Activated CD4-positive, alpha-beta T cell treated with anti-CD3 and anti-CD28 coated beads for 36 hours (primary cell): ENCODE results near the gene SERINC1. TPM values are rescaled to one million over a fixed set of nuclear protein-coding genes. Genes with fewer than 3 reads are reported as not detected.
A peak's percentile ranks its signal among the peaks of the same experiment; 100 is the strongest.

ENCODE experiments used
- ATAC-seq: fragments of 200-7000 bp; cut with Tn5 transposase; one replicate; pipeline ENCODE4 v1.10.0; 2021; ENCODE audit warnings: mild to moderate bottlenecking, moderate library complexity
- CTCF ChIA-PET: fragments of 350-600 bp; sonication (Branson Sonifier 250); formaldehyde crosslinking; loops from one replicate; lab custom pipeline; 2021; ENCODE audit warnings: antibody characterized with exemption; lab: Charles Lee
- POLR2A ChIA-PET: fragments of 350-600 bp; sonication (Branson Sonifier 250); formaldehyde crosslinking; loops from one replicate; lab custom pipeline; 2021; ENCODE audit warnings: antibody characterized with exemption, inconsistent platforms; lab: Charles Lee
- DNase-seq: peaks from one replicate; pipeline ENCODE4 v3.0.0-alpha.2; 2020
- H3K27ac Mint-ChIP-seq: one replicate; pipeline ENCODE4 v1.8.0; 2021; ENCODE audit warnings: mixed read lengths
- H3K27me3 Mint-ChIP-seq: one replicate; pipeline ENCODE4 v1.8.0; 2021; ENCODE audit warnings: mixed read lengths
- H3K36me3 Mint-ChIP-seq: one replicate; pipeline ENCODE4 v1.8.0; 2021; ENCODE audit warnings: low read depth, mixed read lengths
- H3K4me1 Mint-ChIP-seq: one replicate; pipeline ENCODE4 v1.8.0; 2021; ENCODE audit warnings: mixed read lengths
- H3K4me3 Mint-ChIP-seq: one replicate; pipeline ENCODE4 v1.8.0; 2021; ENCODE audit warnings: mild to moderate bottlenecking, moderate library complexity, mixed read lengths
- H3K9me3 Mint-ChIP-seq: one replicate; pipeline ENCODE4 v1.8.0; 2021; ENCODE audit warnings: low read depth, mixed read lengths
- intact Hi-C, 2 experiments: fragments of 100-400 bp; cut with DNase I in 1 of 2; cut with micrococcal nuclease in 1 of 2; formaldehyde crosslinking; loops; one replicate each; pipeline versions ENCODE4 v1.14.2 to v1.15.1; 2022 to 2024; cut with DNase I, micrococcal nuclease
- total RNA-seq, 2 experiments: library from RNA; stranded (reverse); gene quantifications; one replicate each; pipeline ENCODE4 v1.2.3, GENCODE V29; 2021

SERINC1 gene
- total RNA-seq, 2 experiments from 2014 or later: 35.2 to 46.3 TPM

- Mint-ChIP-seq H3K27ac (peak overlapping the region; percentile 99), H3K4me3 (peak overlapping the region; percentile 74), H3K9me3 (peaks cover 7% of the 10 kb centered on the region), H3K36me3 (peaks cover 56% of the 10 kb centered on the region), H3K27me3 (no peaks in the 10 kb centered on the region), H3K4me1 (peaks cover 81% of the 10 kb centered on the region)
- ATAC-seq (no peak), DNase-seq (no peak)
- ChIA-PET CTCF (interaction anchor here (0.7 to 1.8 kb wide), 3 partner anchors 9 to 58 kb away, joined by 3 to 6 read pairs (median 3); partner anchors contain the start of gene HSF2), POLR2A (no interaction called here)
- intact Hi-C loops: loop anchor here (1.0 to 2.0 kb wide), 2 partner anchors 8 to 63 kb away; partner anchors contain the start of gene SERINC1 (in 1 of the 2)
Observed at GRCh38 chr6:122408240-122408639, 63.4 kb downstream of the SERINC1 start.

GRCh38 chr6:122407712-122408111 lies 63.9 kb downstream of the SERINC1 start:
- H3K27ac Mint-ChIP-seq: peak overlapping the region; percentile 99
- peaks cover 7% of the 10 kb centered on the region for H3K9me3 Mint-ChIP-seq
- peaks cover 83% of the 10 kb centered on the region for H3K4me1 Mint-ChIP-seq
- DNase-seq (no peak), ATAC-seq (no peak)
- peaks cover 54% of the 10 kb centered on the region for H3K36me3 Mint-ChIP-seq
- ChIA-PET POLR2A (no interaction called here), CTCF (interaction anchor here (1.8 kb wide), 1 partner anchor 9 kb away, joined by 6 read pairs; the partner anchor contains the start of gene HSF2)
- no peak overlapping the region for H3K4me3 Mint-ChIP-seq
- intact Hi-C loops: loop anchor here (1.0 to 2.0 kb wide), 2 partner anchors 7 to 63 kb away; partner anchors contain the start of gene SERINC1 (in 1 of the 2)
- H3K27me3 Mint-ChIP-seq: no peaks in the 10 kb centered on the region

- no peak overlapping the region for H3K4me3 Mint-ChIP-seq
- H3K36me3 Mint-ChIP-seq: peaks cover 45% of the 10 kb centered on the region
- H3K9me3 Mint-ChIP-seq: peaks cover 7% of the 10 kb centered on the region
- peak overlapping the region; percentile 56 for H3K27ac Mint-ChIP-seq
- H3K4me1 Mint-ChIP-seq: peaks cover 88% of the 10 kb centered on the region
- ATAC-seq (no peak), DNase-seq (no peak)
- intact Hi-C loops: no loop called here
- CTCF ChIA-PET: interaction anchor here (0.9 kb wide), 2 partner anchors 12 to 20 kb away, joined by 3 to 4 read pairs; no protein-coding TSS in a partner anchor
- POLR2A ChIA-PET: no interaction called here
- no peaks in the 10 kb centered on the region for H3K27me3 Mint-ChIP-seq
Observed at GRCh38 chr6:122406187-122406586, 65.4 kb downstream of the SERINC1 start.

- intact Hi-C loops: no loop called here
- Mint-ChIP-seq H3K4me3 (no peak overlapping the region), H3K36me3 (peaks cover 40% of the 10 kb centered on the region), H3K27me3 (no peaks in the 10 kb centered on the region), H3K27ac (no peak overlapping the region), H3K4me1 (peaks cover 85% of the 10 kb centered on the region), H3K9me3 (peaks cover 7% of the 10 kb centered on the region)
- DNase-seq: no peak
- ChIA-PET POLR2A (no interaction called here), CTCF (interaction anchor here (0.9 kb wide), 2 partner anchors 13 to 21 kb away, joined by 3 to 4 read pairs; no protein-coding TSS in a partner anchor)
- ATAC-seq: peak; percentile 40
Observed at GRCh38 chr6:122405417-122405816, 66.2 kb downstream of the SERINC1 start.

GRCh38 chr6:122404444-122404843 lies 67.2 kb downstream of the SERINC1 start:
- Mint-ChIP-seq H3K36me3 (peaks cover 38% of the 10 kb centered on the region), H3K4me3 (no peak overlapping the region), H3K9me3 (peaks cover 7% of the 10 kb centered on the region), H3K27ac (no peak overlapping the region), H3K27me3 (no peaks in the 10 kb centered on the region), H3K4me1 (peaks cover 77% of the 10 kb centered on the region)
- ATAC-seq: no peak
- no peak for DNase-seq
- CTCF ChIA-PET: interaction anchor here (1.1 to 2.9 kb wide), 4 partner anchors 10 to 22 kb away, joined by 3 to 8 read pairs (median 4); no protein-coding TSS in a partner anchor
- POLR2A ChIA-PET: no interaction called here
- intact Hi-C loops: no loop called here

GRCh38 chr6:122401104-122401503 lies 70.5 kb downstream of the SERINC1 start:
- POLR2A ChIA-PET: no interaction called here
- CTCF ChIA-PET: interaction anchor here (0.7 to 1.6 kb wide), 4 partner anchors 12 to 73 kb away, joined by 3 to 5 read pairs (median 4); no protein-coding TSS in a partner anchor
- Mint-ChIP-seq H3K9me3 (no peaks in the 10 kb centered on the region), H3K36me3 (peaks cover 14% of the 10 kb centered on the region), H3K27me3 (no peaks in the 10 kb centered on the region), H3K27ac (peak overlapping the region; percentile 17), H3K4me3 (peak overlapping the region; percentile 94), H3K4me1 (peaks cover 55% of the 10 kb centered on the region)
- DNase-seq: no peak
- no peak for ATAC-seq
- intact Hi-C loops: no loop called here

GRCh38 chr6:122400462-122401089 lies 71.0 kb downstream of the SERINC1 start:
- ChIA-PET CTCF (interaction anchor here (0.7 to 1.6 kb wide), 3 partner anchors 12 to 17 kb away, joined by 3 to 5 read pairs (median 4); no protein-coding TSS in a partner anchor), POLR2A (no interaction called here)
- DNase-seq (no peak), ATAC-seq (no peak)
- H3K9me3 Mint-ChIP-seq: no peaks in the 10 kb centered on the region
- intact Hi-C loops: loop anchor here in 1 of 2 experiments (1.0 kb wide), 1 partner anchor 8 kb away; no protein-coding TSS in a partner anchor
- H3K27ac Mint-ChIP-seq: peak overlapping the region; percentile 96
- peaks cover 49% of the 10 kb centered on the region for H3K4me1 Mint-ChIP-seq
- H3K4me3 Mint-ChIP-seq: peak overlapping the region; percentile 94
- peaks cover 9% of the 10 kb centered on the region for H3K36me3 Mint-ChIP-seq
- H3K27me3 Mint-ChIP-seq: no peaks in the 10 kb centered on the region

GRCh38 chr6:122400121-122400450 lies 71.5 kb downstream of the SERINC1 start:
- ChIA-PET POLR2A (interaction anchor here (1.5 kb wide), 1 partner anchor 71 kb away, joined by 13 read pairs; the partner anchor contains the start of gene SERINC1), CTCF (interaction anchor here (1.4 kb wide), 1 partner anchor 130 kb away, joined by 4 read pairs; no protein-coding TSS in a partner anchor)
- ATAC-seq: no peak
- Mint-ChIP-seq H3K4me1 (peaks cover 48% of the 10 kb centered on the region), H3K4me3 (peak overlapping the region; percentile 94), H3K9me3 (no peaks in the 10 kb centered on the region), H3K27me3 (no peaks in the 10 kb centered on the region), H3K36me3 (peaks cover 9% of the 10 kb centered on the region), H3K27ac (peak overlapping the region; percentile 96)
- DNase-seq: peak; percentile 51
- intact Hi-C loops: loop anchor here in 1 of 2 experiments (1.0 kb wide), 1 partner anchor 8 kb away; no protein-coding TSS in a partner anchor

- DNase-seq: peak; percentile 97
- Mint-ChIP-seq H3K36me3 (peaks cover 8% of the 10 kb centered on the region), H3K4me1 (peaks cover 43% of the 10 kb centered on the region), H3K9me3 (no peaks in the 10 kb centered on the region), H3K4me3 (peak within 1 kb of the TSS; percentile 94), H3K27ac (peak within 1 kb of the TSS; percentile 96), H3K27me3 (no peaks in the 10 kb centered on the region)
- peak; percentile 98 for ATAC-seq
- POLR2A ChIA-PET: interaction anchor here (0.6 to 1.5 kb wide), 3 partner anchors 8 to 72 kb away, joined by 3 to 13 read pairs (median 3); partner anchors contain the start of gene SERINC1
- CTCF ChIA-PET: interaction anchor here (1.1 to 1.4 kb wide), 4 partner anchors 9 to 131 kb away, joined by 4 to 6 read pairs (median 4); partner anchors contain the start of gene SERINC1
- intact Hi-C loops: loop anchor here (1.0 to 10.0 kb wide), 5 partner anchors 9 to 1065 kb away; partner anchors contain the start of genes SERINC1 (in 2 of the 2) and TBC1D32 (in 1 of the 2)
Observed at GRCh38 chr6:122399348-122400120, 72.1 kb downstream of the SERINC1 start, which contains the start of gene HSF2. TSS of gene HSF2 (plus strand) at chr6:122399652. CDS start at chr6:122399738, 86 bp downstream.

GRCh38 chr6:122399055-122399347 lies 72.6 kb downstream of the SERINC1 start:
- ATAC-seq: no peak
- ChIA-PET CTCF (interaction anchor here (1.1 to 1.4 kb wide), 4 partner anchors 10 to 131 kb away, joined by 4 to 6 read pairs (median 4); partner anchors contain the start of gene SERINC1), POLR2A (interaction anchor here (0.6 to 1.5 kb wide), 3 partner anchors 8 to 72 kb away, joined by 3 to 13 read pairs (median 3); partner anchors contain the start of gene SERINC1)
- Mint-ChIP-seq H3K9me3 (no peaks in the 10 kb centered on the region), H3K4me1 (peaks cover 42% of the 10 kb centered on the region), H3K27me3 (no peaks in the 10 kb centered on the region), H3K27ac (peak overlapping the region; percentile 80), H3K4me3 (peak overlapping the region; percentile 94), H3K36me3 (peaks cover 7% of the 10 kb centered on the region)
- intact Hi-C loops: loop anchor here (1.0 to 10.0 kb wide), 4 partner anchors 18 to 1064 kb away; partner anchors contain the start of genes SERINC1 (in 2 of the 2) and TBC1D32 (in 1 of the 2)
- DNase-seq: no peak
